Uterine smooth muscle cell (primary cell): ENCODE results near the gene ANKRD16. TPM values are rescaled to one million over a fixed set of nuclear protein-coding genes. Genes with fewer than 3 reads are reported as not detected.

Experiments used
- total RNA-seq: library from RNA; depleted of rRNA; stranded (reverse); fragments of >200 nt; gene quantifications from 2 replicates; pipeline ENCODE4 v1.2.3, GENCODE V29; 2014

ANKRD16 gene
- total RNA-seq: 10.4 and 12.7 TPM in 2 replicates

DNA sequence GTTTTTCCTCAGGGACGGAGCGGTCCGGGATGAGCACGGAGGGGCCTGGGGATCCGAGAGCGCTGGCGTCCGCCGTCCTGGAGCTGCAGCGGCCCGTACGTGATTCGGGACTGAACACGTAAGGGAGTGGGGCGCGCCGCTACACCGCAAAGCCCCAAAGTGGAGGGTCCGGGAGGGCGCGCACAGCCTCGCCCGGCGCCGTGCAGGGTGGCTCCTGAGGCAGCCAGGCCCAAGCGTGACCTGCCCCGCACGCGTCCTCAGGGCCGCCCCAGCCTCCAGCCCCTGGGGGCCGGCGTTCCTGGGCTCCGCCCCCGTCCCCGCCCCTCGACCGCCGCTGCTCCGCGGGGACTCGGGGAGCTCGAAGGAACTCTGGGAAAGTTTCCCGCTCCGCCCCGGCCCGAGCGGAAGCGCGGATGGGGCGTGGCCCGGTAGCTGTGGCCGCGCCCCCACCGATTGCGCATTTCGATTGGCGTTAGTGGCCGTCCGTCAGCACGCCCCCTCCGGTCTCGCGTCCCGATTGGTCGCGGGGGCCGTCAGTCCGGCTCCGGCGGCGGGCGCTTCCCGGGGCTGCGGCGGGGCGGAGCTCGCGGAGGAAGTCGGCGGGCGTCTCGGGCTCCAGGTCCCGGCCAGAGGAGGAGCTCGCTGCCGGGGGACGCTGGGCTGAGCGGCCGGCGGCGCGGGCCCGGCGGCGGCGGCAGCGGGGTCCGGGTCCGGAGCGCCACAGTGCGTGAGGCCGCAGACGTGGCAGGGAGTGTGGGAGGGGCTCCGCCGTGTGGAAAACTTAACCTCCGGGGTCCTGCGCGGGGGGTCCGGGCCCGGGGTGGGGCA, at the start of gene ANKRD16, which contains the start of gene FBH1:
Gene ANKRD16, minus strand, starts transcription at position 270 of the 828 bp plus-strand sequence. CDS start 539 bp downstream, outside the sequence.
Gene FBH1, plus strand, starts transcription at position 620 of the 828 bp plus-strand sequence. Its CDS starts 103 bp downstream, at position 723.

DNA sequence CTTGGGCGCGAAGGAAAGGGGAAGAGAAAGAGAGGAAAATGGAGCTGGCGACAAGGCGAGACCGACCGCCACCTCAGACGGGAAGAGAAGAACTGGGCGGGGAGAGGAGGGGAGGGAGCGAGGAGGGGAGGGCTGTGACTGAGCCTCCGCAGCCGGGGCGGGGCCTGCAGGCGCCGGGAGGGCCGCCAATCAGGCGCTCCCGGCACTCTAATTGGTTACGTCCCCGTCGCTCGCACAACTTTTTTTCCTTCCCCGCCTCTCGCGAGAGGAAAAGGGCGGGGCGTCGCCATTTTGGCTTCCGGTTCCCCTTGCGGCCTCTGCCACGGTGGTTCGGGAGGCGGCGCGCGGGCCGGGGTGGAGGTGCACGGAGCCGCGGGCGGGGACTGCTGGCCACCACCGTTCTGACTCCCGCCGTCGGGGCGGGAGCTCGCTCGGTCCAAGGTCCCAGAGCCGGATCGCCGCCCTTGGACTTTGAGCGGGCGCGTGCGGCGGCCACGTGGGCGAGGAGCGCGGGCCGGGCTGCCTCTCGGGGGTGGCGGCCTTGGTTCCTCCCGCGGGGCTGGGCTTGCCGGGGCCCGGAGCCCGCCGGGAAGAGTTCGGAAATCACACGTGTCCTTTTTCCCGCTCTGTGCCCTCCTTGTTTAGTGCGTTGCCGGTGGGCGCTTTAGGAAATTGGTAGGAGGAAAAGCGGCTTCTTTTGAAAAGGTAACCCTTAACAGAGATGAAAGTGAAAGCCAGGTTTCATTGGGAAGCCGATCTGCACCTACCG, 76.2 kb downstream of the ANKRD16 start, which contains the start of gene GDI2:
Gene GDI2, minus strand, starts transcription at position 94 of the 769 bp plus-strand sequence. CDS start 176 bp downstream, outside the sequence.

Other genes with a start within 250 kb of the ANKRD16 start
- 9.1 and 13.5 TPM in 2 replicates for gene ASB13, start 223.3 kb downstream of the ANKRD16 start, total RNA-seq
- 64.6 and 81.7 TPM in 2 replicates for gene TASOR2, start 205.1 kb downstream of the ANKRD16 start, total RNA-seq
- 464 and 560 TPM in 2 replicates for gene GDI2, start 76.5 kb downstream of the ANKRD16 start, total RNA-seq
- 115 and 125 TPM in 2 replicates for gene FBH1, start 350 bp upstream of the ANKRD16 start, total RNA-seq
- 3.2 and 6.2 TPM in 2 replicates for gene IL15RA, start 87.7 kb upstream of the ANKRD16 start, total RNA-seq
- gene IL2RA, start 172.5 kb upstream of the ANKRD16 start, total RNA-seq: not detected in 2 replicates
- 54.7 and 58.5 TPM in 2 replicates for gene RBM17, start 199.1 kb upstream of the ANKRD16 start, total RNA-seq